Jurkat, Clone E6-1 (cell line): ENCODE measurements around the gene HS2ST1. TPM values are rescaled to one million over a fixed set of nuclear protein-coding genes. Genes with fewer than 3 reads are reported as not detected.
"Not testable (repeated sequence)": the region's sequence is repeated elsewhere in the genome, so short reads cannot be mapped to it uniquely, and the experiment has no call there.

Experiments
- DNase-seq: peaks from one replicate; pipeline ENCODE4 v3.0.0-alpha.2; 2011; ENCODE audit warnings: low read depth, low spot score
- H3K4me3 ChIP-seq: 2 replicates; pipeline ENCODE4 v1.5.1; 2011; ENCODE audit warnings: mild to moderate bottlenecking, low read length, control low read depth, moderate library complexity
- polyA plus RNA-seq: library from polyadenylated mRNA; unstranded; fragments of >200 nt; gene quantifications from one replicate; pipeline ENCODE4 v1.2.1, GENCODE V29; 2012; ENCODE audit warnings: missing spikeins; ENCODE audit not compliant: insufficient read length, insufficient read depth

Gene HS2ST1
- polyA plus RNA-seq = 33.2 TPM

- H3K4me3 ChIP-seq = peak within 1 kb of the TSS; percentile 95
- DNase-seq = no peak
Measured at GRCh38 chr1:86914601-86914997, at the start of gene HS2ST1. Gene HS2ST1 (plus strand): TSS chr1:86914635.

GRCh38 chr1:86865973-86866637 is 48.3 kb upstream of the HS2ST1 start:
- DNase-seq = no peak
- no peak overlapping the region for H3K4me3 ChIP-seq

GRCh38 chr1:86866665-86867064 is 47.8 kb upstream of the HS2ST1 start:
- no peak for DNase-seq

GRCh38 chr1:86867278-86867677 is 47.2 kb upstream of the HS2ST1 start:
- not testable (repeated sequence) for H3K4me3 ChIP-seq, DNase-seq

More at GRCh38 chr1:86866665-86867064, 47.8 kb upstream of the HS2ST1 start:
- H3K4me3 ChIP-seq = no peak overlapping the region

GRCh38 chr1:86868477-86868876 is 46.0 kb upstream of the HS2ST1 start:
- no peak for DNase-seq
- H3K4me3 ChIP-seq = no peak overlapping the region

GRCh38 chr1:86871001-86871400 is 43.4 kb upstream of the HS2ST1 start:
- no peak for DNase-seq
- no peak overlapping the region for H3K4me3 ChIP-seq

GRCh38 chr1:86872086-86872485 is 42.3 kb upstream of the HS2ST1 start:
- DNase-seq = no peak
- H3K4me3 ChIP-seq = no peak overlapping the region

- no peak overlapping the region for H3K4me3 ChIP-seq
- no peak for DNase-seq
Measured at GRCh38 chr1:86875722-86876121, 38.7 kb upstream of the HS2ST1 start.

- no peak for DNase-seq
- no peak overlapping the region for H3K4me3 ChIP-seq
Measured at GRCh38 chr1:86887479-86888162, 26.8 kb upstream of the HS2ST1 start.

- no peak overlapping the region for H3K4me3 ChIP-seq
- DNase-seq = no peak
Measured at GRCh38 chr1:86888327-86888726, 26.1 kb upstream of the HS2ST1 start.

GRCh38 chr1:86899401-86899800 is 15.0 kb upstream of the HS2ST1 start:
- not testable (repeated sequence) for DNase-seq, H3K4me3 ChIP-seq

GRCh38 chr1:86905875-86906274 is 8.6 kb upstream of the HS2ST1 start:
- DNase-seq = no peak
- H3K4me3 ChIP-seq = no peak overlapping the region

GRCh38 chr1:86906419-86906818 is 8.0 kb upstream of the HS2ST1 start:
- H3K4me3 ChIP-seq = no peak overlapping the region
- no peak for DNase-seq

- DNase-seq = no peak
- H3K4me3 ChIP-seq = peak overlapping the region; percentile 85
Measured at GRCh38 chr1:86912281-86912900, 2.0 kb upstream of the HS2ST1 start.

GRCh38 chr1:86913399-86913895 is 988 bp upstream of the HS2ST1 start:
- peak; percentile 37 for DNase-seq
- H3K4me3 ChIP-seq = peak overlapping the region; percentile 85

GRCh38 chr1:86913896-86914600 is 387 bp upstream of the HS2ST1 start, which contains the start of gene SELENOF:
Gene SELENOF (minus strand): TSS chr1:86914126. CDS start chr1:86914111, 15 bp downstream.
- DNase-seq = peak; percentile 100

GRCh38 chr1:86914998-86915736 is 732 bp downstream of the HS2ST1 start:
- DNase-seq = peak; percentile 38
- H3K4me3 ChIP-seq = peak overlapping the region; percentile 95

More at GRCh38 chr1:86913896-86914600, 387 bp upstream of the HS2ST1 start, which contains the start of gene SELENOF:
- peak within 1 kb of the TSS; percentile 95 for H3K4me3 ChIP-seq

- no peak for DNase-seq
- peak overlapping the region; percentile 95 for H3K4me3 ChIP-seq
Measured at GRCh38 chr1:86915737-86916235, 1.4 kb downstream of the HS2ST1 start.
